ENCODE measurements around the gene NXPH1.

Gene NXPH1

GRCh38 chr7:8601121-8601520, 167.7 kb downstream of the NXPH1 start:
- no peak for DNase-seq

DNA sequence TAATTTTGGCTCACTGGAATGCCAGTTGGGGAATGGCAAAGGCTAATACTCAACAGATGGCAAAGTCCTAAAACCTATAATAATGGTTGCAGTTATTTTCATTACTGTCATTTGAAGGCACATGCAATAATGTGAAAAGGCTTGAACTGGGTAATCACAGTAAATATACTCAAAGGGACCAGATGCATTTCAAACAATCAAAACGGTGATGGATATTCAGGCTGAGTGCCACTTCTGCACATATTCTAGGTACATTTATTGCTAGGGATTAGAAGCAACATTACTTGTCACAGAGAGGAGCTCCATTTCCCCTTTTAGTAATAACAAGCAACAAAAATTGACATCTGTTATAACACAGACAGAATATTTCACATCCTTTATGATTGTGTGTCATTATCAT, 171.8 kb downstream of the NXPH1 start:
- DNase-seq = no peak

- no peak for DNase-seq
Measured at GRCh38 chr7:8612584-8612983, 179.2 kb downstream of the NXPH1 start.

DNA sequence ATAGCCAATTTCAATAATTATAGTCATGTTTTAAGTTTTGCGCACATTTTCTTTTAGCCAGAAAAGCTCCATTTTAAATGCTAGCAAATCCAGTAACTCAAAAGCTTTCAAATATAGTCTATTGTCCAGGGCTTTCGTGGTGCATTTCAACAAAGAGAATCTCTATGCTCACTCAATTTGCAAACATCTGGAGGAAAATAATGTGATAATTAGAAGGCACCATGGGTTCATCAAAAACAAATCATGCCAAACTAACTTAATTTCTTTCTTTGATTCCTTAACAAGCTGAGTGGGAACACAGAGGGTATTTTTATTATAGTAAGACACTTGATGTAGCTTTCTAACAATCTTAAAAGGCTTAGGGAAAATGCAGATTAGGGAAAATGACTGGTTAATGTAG, 179.8 kb downstream of the NXPH1 start:
- DNase-seq = no peak

DNA sequence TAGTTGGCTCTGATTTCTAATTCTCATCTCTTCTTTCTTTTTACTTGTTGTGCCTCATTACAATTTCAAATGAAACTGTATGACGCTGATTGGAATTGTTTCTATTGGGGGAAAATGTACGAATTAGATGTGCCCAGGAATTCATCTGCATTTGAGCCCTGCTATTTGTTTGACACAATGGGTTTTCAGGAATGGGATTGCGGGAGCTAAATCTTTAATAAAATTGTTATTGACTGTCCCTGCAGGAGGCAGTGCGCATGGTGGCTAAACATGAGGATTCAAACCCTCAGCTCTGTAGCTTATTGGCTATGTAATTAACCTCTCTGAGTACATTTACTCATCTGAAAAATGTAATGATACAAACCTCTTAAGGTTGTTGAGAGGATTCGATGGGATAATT, 181.6 kb downstream of the NXPH1 start:
- no peak for DNase-seq

DNA sequence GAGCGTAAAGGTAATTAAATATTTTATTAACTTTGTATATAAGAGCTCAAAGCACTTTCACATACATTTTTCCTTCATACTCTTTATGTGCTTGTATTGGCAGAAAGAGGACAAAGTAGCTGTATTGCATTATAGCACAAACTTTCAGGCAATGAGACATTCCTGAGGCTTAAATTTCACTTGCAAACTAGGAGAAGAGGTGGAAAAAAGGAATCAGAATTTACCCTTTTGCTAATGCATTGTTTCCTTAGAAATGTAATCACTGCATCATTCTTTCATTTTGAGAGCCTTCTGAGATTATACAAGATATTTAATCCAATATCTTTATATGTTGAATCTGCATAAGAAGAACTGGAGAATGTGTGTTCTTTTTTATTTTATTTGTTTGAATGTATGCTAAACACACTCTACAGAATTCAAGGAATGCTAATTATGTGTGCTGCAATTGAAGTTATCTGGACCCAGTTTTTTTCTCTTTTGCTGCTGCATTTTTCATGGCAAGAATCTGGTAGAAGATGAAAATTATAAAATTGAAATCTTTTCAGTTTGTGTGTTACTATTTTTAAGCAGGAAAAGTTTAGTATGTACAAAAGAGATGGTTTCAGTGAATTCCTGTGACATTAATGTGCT, 185.1 kb downstream of the NXPH1 start:
- no peak for DNase-seq

GRCh38 chr7:8620169-8620568, 186.8 kb downstream of the NXPH1 start:
- no peak for DNase-seq

- no peak for DNase-seq
Measured at GRCh38 chr7:8625612-8626011, 192.2 kb downstream of the NXPH1 start.

GRCh38 chr7:8627325-8627724, 193.9 kb downstream of the NXPH1 start:
- DNase-seq = no peak

GRCh38 chr7:8628656-8629055, 195.2 kb downstream of the NXPH1 start:
- DNase-seq = no peak

DNA sequence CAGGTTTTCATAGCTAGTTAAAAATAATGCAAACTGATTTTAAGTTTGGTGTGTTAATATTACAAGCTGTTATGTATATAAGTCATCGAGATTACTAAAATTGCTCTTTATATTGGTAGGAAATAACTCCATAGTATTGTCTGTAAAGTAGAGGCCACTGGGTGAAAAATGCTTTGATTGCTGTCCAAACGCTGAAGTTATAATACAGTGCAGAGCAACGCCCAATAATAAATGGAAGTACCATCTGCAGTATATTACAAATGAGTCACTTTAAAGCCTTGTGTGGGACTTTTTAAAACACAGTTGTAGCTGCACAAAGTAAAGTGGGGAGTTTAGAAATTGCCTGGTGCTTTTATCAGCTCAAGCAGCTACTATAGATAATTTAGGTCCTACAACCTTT, 196.1 kb downstream of the NXPH1 start:
- DNase-seq = no peak

GRCh38 chr7:8637322-8637721, 203.9 kb downstream of the NXPH1 start:
- DNase-seq = no peak

DNA sequence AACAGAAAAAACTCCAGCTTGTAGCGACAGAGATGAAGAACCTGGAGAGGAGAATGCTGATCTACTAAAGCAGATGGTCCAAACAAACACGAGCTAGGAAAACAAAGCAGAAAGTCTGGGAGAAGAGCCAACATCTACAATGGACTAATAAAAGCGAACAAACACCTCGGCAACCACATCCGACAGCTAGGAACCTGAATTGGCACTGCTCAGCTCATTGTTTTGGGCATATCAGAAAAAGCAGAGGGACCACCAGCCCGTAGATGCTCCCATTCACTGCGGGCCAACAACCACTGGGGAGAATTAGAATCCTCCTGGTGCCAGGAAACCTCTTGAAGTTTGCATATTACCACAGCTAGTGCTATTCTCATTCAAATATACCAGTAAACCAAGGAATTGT, 204.7 kb downstream of the NXPH1 start:
- DNase-seq = no peak

DNA sequence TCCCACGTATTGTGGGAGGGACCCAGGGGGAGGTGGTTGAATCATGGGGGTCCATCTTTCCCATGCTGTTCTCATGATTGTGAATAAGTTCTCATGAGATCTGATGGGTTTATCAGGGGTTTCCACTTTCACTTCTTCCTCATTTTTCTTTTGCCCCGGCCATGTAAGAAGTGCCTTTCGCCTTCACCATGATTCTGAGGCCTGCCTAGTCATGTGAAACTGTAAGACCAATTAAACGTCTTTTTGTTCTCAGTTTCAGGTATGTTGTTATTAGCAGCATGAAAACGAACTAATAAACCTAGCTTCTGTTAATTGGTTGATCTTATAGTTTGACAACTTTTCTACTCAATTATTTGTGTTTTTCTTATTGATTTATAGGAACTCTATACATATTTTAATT, 206.3 kb downstream of the NXPH1 start:
- DNase-seq = no peak

DNA sequence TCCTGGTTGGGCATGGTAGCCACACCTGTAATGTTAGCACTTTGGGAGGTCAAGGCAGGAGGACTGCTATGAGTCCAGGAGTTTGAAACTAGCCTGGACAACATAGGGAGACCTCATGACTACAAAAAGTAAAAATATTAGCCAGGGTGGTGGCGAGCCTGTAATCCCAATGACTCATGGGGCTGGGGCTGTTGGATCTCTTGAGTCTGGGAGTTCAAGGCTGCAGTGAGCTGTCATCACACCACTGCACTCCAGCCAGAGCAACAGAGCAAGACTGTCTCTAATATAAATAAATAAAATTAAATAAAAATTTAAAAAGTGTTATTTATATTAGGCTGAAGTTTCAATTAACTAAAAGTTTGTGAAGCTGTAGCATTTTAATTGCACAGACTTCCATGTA, 207.3 kb downstream of the NXPH1 start:
- DNase-seq = no peak

GRCh38 chr7:8668627-8669500, 235.5 kb downstream of the NXPH1 start:
- DNase-seq = no peak

DNA sequence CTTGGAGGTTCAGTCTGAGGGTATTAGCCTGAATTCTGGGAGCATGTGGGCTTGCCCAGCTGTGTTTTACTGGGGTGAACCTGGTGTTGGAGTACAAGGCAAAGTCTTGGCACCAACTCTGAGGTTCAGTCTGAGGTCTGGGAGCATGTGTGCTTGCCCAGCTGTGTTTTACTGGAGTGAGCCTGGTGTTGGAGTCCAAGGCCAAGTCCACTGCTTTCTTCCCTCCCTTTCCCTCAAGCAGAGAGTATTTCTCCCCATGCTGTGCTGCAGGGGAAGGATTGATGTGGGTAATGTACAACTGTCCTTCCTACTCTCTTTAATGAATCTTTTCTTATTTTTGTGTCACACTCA, 236.1 kb downstream of the NXPH1 start:
- DNase-seq = no peak

DNA sequence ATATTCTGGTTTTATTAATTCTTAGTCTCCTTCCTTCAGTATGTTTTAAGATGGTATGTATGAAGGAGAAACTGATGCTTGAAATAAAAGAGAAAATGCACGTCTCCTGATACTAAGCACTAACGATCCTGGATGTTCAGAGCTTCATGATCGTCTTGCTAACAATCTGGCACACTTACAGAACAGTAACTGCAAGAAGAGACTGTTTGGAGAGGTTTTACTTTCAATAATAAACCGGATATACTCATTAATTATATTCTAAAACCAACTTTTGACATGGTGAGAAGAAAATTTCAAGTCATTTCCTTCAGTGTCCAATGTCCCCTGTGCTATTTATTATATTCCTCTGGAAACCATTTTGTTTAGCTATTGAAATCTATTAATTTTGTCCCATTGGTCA, 251.0 kb downstream of the NXPH1 start:
- no peak for DNase-seq

- DNase-seq = no peak
Measured at GRCh38 chr7:8699875-8700624, 266.6 kb downstream of the NXPH1 start.

DNA sequence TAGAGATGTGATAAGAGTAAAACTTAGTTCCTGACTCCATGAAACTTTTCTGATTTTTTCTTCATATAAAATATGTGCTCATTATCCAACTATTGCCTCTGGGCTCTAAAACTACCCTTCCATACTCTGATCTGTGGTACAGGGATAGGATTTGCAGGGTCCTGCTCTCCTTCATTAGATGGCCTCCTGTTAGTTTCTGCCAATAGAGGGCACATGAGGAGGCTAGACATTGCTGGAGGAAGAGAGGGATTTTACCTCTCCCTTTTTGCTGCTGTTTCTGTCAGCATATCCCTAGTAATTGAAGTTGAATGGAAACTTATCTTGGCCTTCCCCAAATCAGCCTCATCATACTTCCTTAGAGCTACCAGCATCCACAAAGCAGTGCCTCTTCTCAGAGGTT, 269.4 kb downstream of the NXPH1 start:
- DNase-seq = no peak

DNA sequence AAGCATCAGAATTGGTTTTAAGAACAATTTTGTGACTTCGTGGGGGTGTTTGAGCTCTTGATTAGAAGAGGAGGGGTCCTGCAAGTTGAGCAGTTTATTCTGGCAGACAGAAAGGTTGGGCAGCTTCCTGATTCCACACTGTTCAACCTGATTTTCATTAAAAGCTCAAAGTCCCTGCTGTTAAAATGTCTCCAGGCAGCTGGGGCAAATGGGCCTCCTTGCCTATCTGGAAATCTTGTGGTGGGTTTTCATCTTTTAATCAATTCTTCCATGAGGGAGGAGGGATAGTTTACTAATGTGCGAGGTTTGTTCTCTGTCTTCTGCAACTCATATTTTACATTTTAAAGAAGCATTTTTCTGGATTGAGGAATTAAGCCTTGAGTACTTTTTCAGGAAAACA, 276.7 kb downstream of the NXPH1 start:
- no peak for DNase-seq

DNA sequence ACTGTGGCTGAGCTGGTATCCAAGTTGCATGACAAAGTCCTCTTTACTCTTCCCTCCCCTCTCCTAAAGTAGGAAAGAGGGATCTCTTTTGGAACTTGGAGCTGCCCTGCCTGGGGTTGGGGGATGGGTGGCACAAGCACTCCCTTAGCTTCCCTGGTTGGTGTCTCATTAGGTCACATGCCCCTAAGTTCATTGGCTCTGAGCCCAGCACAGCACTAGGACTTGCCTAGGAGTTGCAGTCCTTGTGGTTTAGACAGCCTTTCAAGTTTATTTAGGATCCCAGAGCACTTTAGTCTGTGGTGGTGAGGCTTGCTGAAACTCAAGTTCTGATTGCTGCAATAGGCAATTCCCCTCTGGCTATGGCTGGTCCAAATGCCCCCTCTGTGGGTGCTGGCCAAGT, 281.4 kb downstream of the NXPH1 start:
- no peak for DNase-seq

DNA sequence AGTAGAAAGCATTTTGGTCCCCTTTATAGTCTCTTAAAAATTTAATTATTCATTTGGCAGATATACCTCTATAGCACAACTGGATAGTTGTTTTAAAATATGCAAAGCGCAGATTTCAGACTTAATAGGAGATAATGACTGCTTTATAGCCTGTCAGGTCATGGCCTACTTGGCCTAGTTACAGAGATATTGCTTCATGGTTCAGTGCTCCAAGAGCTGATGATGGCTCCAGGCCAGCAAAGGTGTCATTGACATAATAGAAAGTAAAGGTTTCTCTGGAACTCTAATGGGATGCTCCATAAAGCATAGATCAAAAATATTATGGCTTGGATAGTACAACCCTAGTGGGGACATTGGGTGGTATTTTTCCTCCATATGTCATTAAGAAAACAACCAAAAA, 285.7 kb downstream of the NXPH1 start:
- DNase-seq = no peak
